HEK293 (cell line): ENCODE data around the gene SVOPL.
"Not testable (repeated sequence)": the region's sequence is repeated elsewhere in the genome, so short reads cannot be mapped to it uniquely, and the experiment has no call there.

Source experiments
- ZNF561 ChIP-seq: fragments of 450-650 bp; IDR thresholded peaks from 2 replicates; pipeline ENCODE4 v1.5.1; 2018; ENCODE audit warnings: missing biosample characterization, missing genetic modification characterization, borderline replicate concordance
- TF ChIP-seq, protein P1 (sequence below): fragments of 450-650 bp; formaldehyde crosslinking; IDR thresholded peaks from 2 replicates; pipeline ENCODE4 v1.5.1; 2016; ENCODE audit warnings: missing biosample characterization, missing genetic modification characterization

DNA sequence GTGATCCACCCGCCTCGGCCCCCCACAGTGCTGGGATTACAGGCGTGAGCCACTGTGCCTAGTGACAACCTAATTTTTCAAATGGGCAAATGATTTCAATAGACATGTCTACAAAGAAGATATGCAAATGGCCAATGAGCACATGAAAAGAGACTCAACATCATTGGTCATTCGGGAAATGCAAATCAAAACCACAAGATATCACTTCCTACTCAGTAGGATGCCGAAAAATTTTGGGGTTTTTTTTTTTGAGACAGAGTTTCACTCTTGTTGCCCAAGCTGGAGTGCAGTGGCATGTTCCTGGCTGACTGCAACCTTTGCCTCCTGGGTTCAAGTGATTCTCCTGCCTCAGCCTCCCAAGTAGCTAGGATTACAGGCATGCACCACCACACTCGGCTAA is 13.1 kb downstream of the SVOPL start:
- TF ChIP-seq, protein P1, sequence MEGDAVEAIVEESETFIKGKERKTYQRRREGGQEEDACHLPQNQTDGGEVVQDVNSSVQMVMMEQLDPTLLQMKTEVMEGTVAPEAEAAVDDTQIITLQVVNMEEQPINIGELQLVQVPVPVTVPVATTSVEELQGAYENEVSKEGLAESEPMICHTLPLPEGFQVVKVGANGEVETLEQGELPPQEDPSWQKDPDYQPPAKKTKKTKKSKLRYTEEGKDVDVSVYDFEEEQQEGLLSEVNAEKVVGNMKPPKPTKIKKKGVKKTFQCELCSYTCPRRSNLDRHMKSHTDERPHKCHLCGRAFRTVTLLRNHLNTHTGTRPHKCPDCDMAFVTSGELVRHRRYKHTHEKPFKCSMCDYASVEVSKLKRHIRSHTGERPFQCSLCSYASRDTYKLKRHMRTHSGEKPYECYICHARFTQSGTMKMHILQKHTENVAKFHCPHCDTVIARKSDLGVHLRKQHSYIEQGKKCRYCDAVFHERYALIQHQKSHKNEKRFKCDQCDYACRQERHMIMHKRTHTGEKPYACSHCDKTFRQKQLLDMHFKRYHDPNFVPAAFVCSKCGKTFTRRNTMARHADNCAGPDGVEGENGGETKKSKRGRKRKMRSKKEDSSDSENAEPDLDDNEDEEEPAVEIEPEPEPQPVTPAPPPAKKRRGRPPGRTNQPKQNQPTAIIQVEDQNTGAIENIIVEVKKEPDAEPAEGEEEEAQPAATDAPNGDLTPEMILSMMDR (tag by site-specific recombination): not testable (repeated sequence)
- TF ChIP-seq ZNF561: not testable (repeated sequence)
